Head of caudate nucleus (tissue), 42 donors: ENCODE results near the gene WASL.

Experiments used
- DNase-seq, 42 donors: peaks; one replicate each; pipeline versions ENCODE4 v3.0.0 to v3.0.0-alpha.2; 2020 to 2021; ENCODE audit warnings: mixed read lengths in 7 of 42
- intact Hi-C: fragments of 100-400 bp; cut with DNase I; formaldehyde crosslinking; loops from one replicate; pipeline ENCODE4 v1.15.0; 2022

The WASL gene

GRCh38 chr7:123771256-123771655 lies 22.5 kb upstream of the WASL start:
- intact Hi-C loops = no loop called here
- no peak for DNase-seq

DNA sequence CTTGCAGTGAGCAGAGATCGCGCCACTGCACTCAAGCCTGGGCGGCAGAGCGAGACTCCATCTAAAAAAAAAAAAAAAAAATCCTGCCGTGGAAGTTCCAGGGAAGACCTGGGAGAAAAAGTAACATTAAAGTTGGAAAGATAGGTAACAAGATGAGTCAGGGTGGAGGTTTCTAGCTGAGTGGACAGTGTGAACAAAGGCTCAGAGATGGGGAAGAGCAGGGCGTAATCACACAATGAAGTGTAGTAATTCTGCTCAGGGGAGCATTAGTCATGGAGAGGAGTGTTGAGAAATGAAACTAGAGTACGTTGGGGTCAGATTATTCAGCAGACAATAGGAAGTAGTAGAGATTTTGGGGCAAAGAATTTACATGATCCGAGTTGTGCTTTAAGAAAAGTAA lies 21.6 kb upstream of the WASL start:
- intact Hi-C loops = no loop called here
- no peak for DNase-seq

GRCh38 chr7:123769371-123769770 lies 20.6 kb upstream of the WASL start:
- intact Hi-C loops = no loop called here
- DNase-seq = peak in 1 of 42 donors; percentile 62

- intact Hi-C loops = no loop called here
- no peak for DNase-seq
These were observed 19.7 kb upstream of the WASL start for GRCh38 chr7:123768493-123768892.

GRCh38 chr7:123763191-123763661 lies 14.4 kb upstream of the WASL start:
- no peak for DNase-seq
- intact Hi-C loops = no loop called here

DNA sequence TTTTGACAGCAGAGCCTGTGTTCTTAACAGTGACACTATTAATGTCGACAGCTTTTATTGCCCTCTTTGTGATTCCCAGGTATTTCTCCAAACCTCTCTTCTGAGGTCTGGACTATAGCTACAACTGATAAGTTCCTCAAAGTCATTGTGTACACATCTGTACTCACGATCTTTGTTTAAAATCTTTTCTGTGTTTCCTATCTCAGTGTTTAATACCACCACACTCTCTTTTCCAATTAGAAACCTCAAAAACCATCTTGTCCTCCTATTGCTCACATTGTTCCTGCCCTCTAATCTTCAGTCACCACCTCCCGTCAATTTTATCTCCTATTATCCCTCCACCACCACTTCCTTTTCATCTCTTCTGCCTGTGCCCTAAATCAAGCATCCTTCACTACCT lies 12.9 kb upstream of the WASL start:
- no peak for DNase-seq
- intact Hi-C loops = no loop called here

- intact Hi-C loops = no loop called here
- no peak for DNase-seq
These were observed 8.3 kb upstream of the WASL start for GRCh38 chr7:123757095-123757494.

DNA sequence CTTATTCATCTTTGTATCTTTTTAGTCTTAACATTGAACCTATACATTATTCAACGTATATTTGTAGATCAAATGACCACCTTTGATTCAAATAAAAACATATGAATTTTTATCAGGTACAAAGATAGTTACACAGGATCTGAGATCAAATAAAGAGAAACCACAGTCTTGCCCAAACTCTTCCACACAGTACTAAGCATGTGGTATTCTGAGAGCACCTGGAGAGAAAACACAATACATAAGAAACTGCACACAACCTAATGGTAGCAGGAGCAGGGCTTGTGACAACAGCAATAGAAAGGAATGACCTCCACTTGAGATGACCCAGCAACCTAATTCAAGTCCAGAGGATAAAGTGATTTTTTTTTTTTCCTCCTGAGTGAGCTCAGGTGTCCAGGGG lies 6.5 kb upstream of the WASL start:
- DNase-seq = no peak
- intact Hi-C loops = no loop called here

DNA sequence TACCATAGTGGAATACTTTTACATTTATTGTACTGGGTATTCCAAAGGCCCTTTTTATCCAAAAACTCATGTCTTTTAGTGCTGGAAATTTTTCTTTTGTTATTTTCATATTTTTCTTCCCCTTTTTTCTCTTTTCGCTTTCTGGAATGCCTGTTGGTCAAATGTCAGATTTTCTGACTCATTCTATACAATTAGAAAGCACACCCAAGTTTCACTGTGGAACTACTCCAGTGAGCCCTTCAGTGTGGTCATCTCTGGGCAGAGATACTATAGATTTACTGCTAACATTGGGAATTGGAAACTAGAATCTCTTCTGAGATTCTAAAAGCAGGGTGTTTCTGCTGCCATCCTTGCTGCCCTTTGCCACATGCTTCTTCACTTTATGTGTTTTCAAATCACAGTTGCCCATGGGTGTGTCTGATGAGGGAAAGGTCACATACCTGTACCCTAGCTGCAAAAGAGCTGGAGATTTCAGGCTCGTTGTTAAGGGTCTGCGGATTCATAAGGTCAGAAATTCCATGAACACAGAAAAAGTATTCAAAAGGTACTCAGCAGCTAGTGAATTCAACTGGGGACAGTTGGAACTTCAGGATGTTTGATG lies 5.6 kb upstream of the WASL start:
- no peak for DNase-seq

GRCh38 chr7:123752534-123752933 lies 3.7 kb upstream of the WASL start:
- DNase-seq = no peak
- intact Hi-C loops = no loop called here

More for the DNA sequence above, 5.6 kb upstream of the WASL start:
- intact Hi-C loops = no loop called here

DNA sequence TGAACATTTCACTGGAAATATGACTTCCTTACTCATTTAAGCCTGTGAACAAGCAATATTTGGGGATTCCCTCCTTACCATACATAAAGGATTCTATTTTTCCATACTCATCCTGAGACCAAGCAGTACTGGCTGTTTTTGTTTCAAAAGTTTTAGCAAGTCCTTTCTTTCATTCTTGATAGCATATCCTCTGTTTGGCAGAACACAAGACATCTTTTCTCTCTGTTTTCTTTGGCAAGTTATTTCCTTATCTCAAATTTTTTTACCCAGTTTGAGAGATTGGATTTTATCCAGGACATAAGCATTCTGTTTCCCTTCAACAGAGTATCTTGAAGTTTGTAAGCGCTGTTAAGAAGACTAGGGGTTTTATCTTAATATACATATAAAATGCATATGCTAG lies 3.0 kb upstream of the WASL start:
- no peak for DNase-seq
- intact Hi-C loops = no loop called here

- DNase-seq = no peak
- intact Hi-C loops = no loop called here
These were observed 1.8 kb upstream of the WASL start for GRCh38 chr7:123750389-123751230.

DNA sequence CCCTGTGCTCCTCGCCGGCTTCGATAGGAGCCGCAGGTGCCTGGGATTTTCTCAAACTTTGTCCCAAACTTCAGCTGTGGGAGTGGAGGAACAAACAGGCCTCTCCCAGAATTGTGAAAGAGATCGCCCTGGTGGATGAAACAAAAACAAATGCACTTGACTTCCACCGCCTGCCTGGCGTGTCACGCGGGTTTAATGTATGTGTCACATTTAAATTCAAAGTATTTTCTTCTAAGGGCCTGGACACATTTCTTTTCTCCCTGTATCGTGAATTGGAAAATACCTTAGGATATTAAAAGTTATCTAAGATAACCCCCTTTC lies 694 bp upstream of the WASL start:
- intact Hi-C loops = no loop called here
- DNase-seq = peak in 2 of 42 donors; percentile 6 to 18

DNA sequence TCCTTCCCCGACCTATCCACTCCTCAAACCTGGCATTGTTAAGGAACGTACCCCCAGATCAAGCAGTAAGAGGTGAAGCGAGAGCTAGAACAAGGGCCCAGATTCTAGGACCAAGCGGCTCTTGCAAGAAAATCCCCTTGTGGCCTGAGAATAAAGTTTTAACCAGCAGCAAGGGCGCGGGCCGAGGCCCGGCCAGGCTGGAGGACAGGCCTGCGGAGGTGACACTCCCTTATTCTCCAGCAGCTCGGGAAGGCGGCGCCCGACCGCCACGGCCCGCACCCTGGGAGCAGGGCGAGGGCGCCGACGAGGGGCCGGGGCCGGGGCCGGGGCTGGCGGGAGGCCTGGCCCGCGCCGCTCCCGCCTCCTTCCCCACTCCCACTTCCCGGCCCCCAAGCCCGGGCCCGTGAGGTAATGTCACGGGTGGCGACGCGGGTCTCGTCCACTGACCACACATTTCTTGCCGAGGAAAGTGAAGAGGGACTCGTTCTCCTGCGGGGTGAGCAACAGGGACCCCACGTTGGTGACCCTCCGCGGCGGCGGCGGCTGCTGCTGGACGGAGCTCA lies 551 bp downstream of the WASL start:
- peak in 36 of 42 donors; percentile 10 to 66 (median 39) for DNase-seq
- intact Hi-C loops = no loop called here

DNA sequence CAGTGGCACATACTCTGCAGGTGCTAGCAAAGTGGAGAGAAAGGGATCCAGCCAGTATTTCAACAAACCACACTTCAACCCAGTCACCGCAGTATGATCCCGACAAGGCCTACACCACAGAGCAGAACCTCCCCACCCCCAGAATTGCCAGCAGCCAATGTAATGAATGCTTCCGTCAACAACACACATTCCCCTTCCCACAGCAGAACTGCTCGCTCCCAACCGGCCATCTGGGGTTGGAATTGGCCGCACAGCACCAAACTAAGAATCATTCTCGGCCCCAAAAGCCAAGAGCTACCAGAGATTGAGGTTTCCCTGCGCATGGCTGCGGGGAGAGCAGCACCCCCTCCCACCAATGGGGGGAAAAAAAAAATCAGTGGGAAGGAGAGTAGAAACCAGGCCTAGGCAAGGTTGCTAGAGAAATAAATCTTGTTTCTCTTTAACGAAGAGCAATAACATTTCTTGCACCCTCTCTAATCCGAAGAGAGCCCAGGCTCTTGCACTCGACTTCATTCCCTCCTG lies 1.1 kb downstream of the WASL start:
- DNase-seq = peak; percentile 15 to 75 (median 47)
- intact Hi-C loops = no loop called here

- intact Hi-C loops = no loop called here
- DNase-seq = no peak
These were observed 1.8 kb downstream of the WASL start for GRCh38 chr7:123746931-123747488.

DNA sequence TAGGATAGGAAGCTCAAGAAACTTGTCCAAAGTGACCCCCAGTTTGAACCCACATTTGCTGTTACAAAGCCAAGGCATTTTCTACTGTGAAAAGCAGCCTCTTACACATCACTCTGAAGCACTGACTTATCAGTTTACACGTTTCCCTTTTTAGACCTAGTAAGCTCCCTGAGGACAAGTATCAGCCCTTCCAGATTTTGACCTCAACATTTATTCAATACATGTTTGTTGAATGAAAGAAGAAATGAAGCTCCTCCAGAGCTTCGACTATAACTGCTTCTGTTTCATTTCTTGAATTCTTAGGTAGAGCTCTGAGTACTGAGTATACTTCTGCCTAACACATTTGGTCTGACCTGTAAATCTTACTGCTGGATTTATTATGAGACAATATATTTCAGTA lies 2.7 kb downstream of the WASL start:
- intact Hi-C loops = no loop called here

DNA sequence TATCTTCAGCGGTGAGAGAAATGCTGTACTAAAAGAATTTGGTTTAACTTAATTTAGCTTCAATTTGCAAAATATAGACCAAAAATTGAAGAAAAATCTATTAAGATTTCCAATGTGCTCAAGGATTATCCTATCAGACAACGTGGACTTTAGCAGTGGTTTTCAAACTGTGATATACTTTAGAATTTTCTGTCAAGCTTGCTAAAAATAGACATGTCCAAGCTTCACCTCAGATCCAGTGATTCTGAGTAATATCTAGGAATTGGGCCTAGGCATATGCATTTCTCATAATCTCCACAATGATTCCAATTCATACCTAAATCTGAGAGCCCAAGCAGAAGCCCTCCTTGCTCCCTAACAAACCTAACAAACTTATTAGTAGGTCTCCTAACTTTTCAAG lies 3.4 kb downstream of the WASL start:
- intact Hi-C loops = no loop called here
- DNase-seq = no peak

More for the DNA sequence above, 2.7 kb downstream of the WASL start:
- no peak for DNase-seq

GRCh38 chr7:123744416-123744815 lies 4.4 kb downstream of the WASL start:
- DNase-seq = no peak
- intact Hi-C loops = no loop called here

- intact Hi-C loops = no loop called here
These were observed 6.9 kb downstream of the WASL start for GRCh38 chr7:123741940-123742339.

More at GRCh38 chr7:123741940-123742339, 6.9 kb downstream of the WASL start:
- no peak for DNase-seq
